Hematopoietic multipotent progenitor cell treated with erythropoietin and hydrocortisone succinate and interleukin-3 and kit ligand, for 17 days (in vitro differentiated cells): Measurements from ENCODE around the gene ITGAL.
"Not testable (repeated sequence)": the region's sequence is repeated elsewhere in the genome, so short reads cannot be mapped to it uniquely, and the experiment has no call there.

ENCODE experiments used
- DNase-seq: peaks from one replicate; pipeline ENCODE4 v3.0.0-alpha.2; 2015; ENCODE audit warnings: low spot score

The ITGAL gene

DNA sequence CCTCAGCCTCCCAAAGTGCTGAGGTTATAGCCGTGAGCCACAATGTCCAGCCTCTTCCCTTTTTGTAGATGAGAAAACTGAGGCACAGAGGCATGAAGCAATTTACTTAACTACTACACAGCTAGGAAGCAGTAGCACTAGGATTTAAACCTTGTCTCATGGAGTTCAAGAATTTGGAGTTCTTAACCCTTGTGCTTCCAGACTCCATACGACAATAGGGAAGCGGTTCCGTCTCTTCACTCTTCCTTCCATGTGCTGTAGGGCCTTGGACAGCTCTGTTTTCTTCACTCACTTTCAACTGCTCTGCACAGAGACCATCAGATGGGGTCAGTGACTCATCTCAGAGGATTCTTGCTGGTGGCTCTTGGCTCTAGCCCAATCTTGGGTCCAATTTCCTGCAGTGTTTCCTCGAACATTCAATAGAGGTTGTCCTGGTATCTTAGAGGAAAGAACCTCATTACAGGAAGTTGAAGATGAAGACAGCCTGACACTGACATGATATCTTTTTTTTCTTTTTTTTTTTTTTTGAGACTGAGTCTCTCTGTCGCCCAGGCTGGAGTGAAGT lies 19.3 kb downstream of the ITGAL start:
- DNase-seq: no peak

GRCh38 chr16:30493941-30494488 lies 21.5 kb downstream of the ITGAL start:
- DNase-seq: no peak

DNA sequence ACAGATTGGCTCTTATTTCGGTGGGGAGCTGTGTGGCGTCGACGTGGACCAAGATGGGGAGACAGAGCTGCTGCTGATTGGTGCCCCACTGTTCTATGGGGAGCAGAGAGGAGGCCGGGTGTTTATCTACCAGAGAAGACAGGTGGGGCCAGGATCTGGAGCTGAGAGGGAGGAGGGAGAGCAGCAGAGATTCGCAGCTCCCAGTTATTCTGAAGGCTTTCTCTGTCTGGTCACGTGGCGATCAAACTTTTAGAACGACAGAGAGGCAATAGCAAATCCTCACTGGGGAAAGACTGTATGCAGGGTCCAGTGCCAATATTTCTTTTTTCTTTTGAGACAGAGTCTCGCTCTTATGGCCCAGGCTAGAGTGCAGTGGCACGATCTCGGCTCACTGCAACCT lies 22.2 kb downstream of the ITGAL start:
- DNase-seq: no peak

- no peak for DNase-seq
Measured at GRCh38 chr16:30499284-30499683, 26.7 kb downstream of the ITGAL start.

GRCh38 chr16:30503403-30504296 lies 31.1 kb downstream of the ITGAL start:
- DNase-seq: no peak

GRCh38 chr16:30509081-30509765 lies 36.7 kb downstream of the ITGAL start:
- no peak for DNase-seq

- DNase-seq: no peak
Measured at GRCh38 chr16:30510376-30510938, 37.9 kb downstream of the ITGAL start.

DNA sequence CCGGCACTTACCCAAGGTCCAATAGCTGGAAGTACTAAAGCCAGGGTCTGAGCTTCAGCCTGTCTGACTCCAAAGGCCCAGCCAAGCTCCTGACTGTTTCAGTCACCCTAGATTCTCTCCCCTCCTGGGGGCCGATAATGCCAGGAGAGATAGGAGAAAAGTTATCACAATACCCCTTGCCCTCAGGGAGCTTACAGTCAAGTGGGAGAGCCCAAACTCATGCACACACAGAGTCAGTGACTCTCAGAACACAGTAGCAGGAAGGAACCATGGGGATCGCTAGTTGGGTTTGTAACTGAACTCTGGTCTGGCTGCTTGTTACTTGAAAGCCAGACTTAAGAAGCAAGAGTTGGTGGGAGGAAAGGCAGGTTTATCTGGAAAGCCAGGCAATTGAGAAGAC lies 39.0 kb downstream of the ITGAL start:
- DNase-seq: no peak

- DNase-seq: no peak
Measured at GRCh38 chr16:30515275-30515674, 42.7 kb downstream of the ITGAL start.

GRCh38 chr16:30518552-30518951 lies 46.0 kb downstream of the ITGAL start:
- DNase-seq: no peak

- DNase-seq: no peak
Measured at GRCh38 chr16:30519120-30520049, 46.8 kb downstream of the ITGAL start.

DNA sequence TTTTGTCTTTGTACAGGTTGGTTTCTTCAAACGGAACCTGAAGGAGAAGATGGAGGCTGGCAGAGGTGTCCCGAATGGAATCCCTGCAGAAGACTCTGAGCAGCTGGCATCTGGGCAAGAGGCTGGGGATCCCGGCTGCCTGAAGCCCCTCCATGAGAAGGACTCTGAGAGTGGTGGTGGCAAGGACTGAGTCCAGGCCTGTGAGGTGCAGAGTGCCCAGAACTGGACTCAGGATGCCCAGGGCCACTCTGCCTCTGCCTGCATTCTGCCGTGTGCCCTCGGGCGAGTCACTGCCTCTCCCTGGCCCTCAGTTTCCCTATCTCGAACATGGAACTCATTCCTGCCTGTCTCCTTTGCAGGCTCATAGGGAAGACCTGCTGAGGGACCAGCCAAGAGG lies 48.9 kb downstream of the ITGAL start:
- no peak for DNase-seq

DNA sequence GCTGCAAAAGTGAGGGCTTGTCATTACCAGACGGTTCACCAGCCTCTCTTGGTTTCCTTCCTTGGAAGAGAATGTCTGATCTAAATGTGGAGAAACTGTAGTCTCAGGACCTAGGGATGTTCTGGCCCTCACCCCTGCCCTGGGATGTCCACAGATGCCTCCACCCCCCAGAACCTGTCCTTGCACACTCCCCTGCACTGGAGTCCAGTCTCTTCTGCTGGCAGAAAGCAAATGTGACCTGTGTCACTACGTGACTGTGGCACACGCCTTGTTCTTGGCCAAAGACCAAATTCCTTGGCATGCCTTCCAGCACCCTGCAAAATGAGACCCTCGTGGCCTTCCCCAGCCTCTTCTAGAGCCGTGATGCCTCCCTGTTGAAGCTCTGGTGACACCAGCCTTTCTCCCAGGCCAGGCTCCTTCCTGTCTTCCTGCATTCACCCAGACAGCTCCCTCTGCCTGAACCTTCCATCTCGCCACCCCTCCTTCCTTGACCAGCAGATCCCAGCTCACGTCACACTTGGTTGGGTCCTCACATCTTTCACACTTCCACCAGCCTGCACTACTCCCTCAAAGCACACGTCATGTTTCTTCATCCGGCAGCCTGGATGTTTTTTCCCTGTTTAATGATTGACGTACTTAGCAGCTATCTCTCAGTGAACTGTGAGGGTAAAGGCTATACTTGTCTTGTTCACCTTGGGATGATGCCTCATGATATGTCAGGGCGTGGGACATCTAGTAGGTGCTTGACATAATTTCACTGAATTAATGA lies 49.5 kb downstream of the ITGAL start:
- DNase-seq: no peak

DNA sequence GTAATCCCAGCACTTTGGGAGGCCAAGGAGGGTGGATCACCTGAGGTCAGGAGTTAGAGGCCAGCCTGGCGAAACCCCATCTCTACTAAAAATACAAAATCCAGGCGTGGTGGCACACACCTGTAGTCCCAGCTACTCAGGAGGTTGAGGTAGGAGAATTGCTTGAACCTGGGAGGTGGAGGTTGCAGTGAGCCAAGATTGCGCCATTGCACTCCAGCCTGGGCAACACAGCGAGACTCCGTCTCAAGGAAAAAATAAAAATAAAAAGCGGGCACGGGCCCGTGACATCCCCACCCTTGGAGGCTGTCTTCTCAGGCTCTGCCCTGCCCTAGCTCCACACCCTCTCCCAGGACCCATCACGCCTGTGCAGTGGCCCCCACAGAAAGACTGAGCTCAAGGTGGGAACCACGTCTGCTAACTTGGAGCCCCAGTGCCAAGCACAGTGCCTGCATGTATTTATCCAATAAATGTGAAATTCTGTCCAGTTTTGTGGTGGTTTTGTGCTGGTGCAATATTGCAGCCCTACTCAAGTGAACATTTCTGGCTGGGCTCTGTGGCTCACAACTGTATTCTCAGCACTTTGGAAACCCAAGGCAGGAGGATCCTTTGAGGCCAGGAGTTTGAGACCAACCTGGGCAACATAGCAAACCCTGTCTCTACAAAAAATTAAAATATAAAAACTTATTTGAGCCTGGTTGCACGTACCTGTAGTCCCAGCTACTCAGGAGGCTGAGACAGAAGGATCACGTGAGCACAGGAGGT lies 50.3 kb downstream of the ITGAL start:
- not testable (repeated sequence) for DNase-seq

GRCh38 chr16:30523768-30524574 lies 51.4 kb downstream of the ITGAL start:
- DNase-seq: no peak

DNA sequence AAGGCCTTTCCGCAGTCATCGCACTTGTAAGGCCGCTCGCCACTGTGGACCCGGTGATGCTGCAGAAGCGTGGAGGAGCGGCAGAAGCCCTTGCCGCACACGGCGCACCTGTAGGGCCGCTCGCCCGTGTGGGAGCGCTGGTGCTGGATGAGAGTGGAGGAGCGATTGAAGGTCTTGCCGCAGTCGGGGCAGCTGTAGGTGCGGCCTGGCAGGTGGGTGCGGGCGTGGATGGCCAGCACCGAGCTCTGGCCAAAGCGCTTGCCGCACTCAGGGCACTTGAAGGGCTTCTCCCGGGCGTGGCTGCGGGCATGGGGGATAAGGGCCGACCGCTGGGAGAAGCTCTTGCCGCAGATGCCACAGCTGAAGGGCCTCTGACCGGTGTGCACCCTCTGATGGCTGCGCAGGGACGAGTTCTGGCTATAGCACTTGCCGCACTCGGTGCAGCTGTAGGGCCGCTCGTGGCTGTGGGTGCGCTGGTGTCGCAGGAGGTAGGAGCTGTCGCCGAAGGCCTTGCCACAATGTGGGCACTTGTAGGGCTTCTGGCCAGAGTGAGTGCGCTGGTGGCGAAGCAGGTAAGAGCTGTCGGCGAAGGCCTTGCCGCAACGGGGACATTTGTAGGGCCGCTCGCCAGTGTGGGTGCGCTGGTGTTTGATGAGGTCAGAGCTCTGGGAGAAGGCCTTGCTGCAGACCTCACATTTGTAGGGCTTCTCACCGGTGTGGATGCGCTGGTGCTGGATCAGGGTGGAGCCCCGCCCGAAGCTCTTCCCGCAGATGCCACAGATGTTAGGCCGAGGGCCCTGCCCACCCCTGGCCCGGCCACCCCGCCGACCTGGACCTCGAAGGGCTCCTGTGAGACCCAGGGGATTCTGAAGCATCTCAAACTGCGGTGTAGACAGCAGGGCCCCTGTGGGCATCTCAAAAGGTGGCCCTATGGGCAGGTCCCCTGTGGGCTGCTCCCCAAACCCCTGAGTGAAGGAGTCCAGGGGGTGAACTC lies 52.3 kb downstream of the ITGAL start:
- DNase-seq: no peak

- DNase-seq: no peak
Measured at GRCh38 chr16:30525844-30526136, 53.2 kb downstream of the ITGAL start.
